ENCODE results near the gene CXCL1.

Gene CXCL1

GRCh38 chr4:73852771-73853170, 16.4 kb upstream of the CXCL1 start:
- DNase-seq = no peak

DNA sequence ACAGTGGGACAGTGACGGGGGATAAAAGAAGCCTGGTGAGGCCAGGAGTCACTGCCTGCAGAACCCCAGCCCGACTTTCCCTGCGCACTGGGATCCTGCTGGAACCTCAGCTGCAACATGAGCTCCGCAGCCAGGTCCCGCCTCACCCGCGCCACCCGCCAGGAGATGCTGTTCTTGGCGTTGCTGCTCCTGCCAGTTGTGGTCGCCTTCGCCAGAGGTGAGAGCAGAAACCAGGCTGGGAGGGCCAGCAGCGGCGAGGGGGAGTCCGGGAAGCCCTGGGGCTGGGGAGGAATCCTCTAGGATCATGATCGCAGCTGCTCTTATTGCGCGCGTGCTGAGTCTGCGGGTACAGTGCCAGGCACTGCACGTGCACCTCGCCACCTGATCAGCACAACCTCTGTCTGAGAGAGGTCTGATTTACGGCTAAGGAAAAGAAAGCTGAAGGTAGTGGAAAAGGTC, 15.9 kb upstream of the CXCL1 start, which contains the start of gene PF4V1:
Gene PF4V1 (plus strand): TSS at position 51 of the 459 bp plus-strand sequence. CDS start 67 bp downstream, at position 118.
- no peak for DNase-seq

DNA sequence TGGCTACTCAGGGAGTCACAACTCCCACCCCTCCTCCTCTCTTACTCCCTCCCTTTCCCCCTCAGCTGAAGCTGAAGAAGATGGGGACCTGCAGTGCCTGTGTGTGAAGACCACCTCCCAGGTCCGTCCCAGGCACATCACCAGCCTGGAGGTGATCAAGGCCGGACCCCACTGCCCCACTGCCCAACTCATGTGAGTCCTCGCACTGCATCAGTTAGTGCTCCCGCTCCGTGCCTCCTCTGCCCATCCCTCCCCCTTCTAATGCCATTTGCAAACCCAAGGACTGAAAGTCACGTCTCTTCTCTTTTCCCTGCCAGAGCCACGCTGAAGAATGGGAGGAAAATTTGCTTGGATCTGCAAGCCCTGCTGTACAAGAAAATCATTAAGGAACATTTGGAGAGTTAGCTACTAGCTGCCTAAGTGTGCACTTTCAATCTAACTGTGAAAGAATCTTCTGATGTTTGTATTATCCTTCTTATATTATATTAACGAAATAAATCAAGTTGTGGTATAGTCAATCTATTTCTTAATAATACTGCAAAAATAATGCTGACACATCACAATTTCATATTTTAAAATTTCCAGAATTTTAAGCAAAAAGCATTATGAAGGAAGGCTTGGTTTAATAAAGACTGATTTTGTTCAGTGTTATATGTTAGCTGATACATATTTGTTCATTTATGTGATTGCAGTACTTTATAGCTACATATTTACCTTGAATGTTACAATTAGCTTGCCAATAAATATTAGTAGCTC, 15.3 kb upstream of the CXCL1 start:
- DNase-seq = no peak

- DNase-seq = no peak
These were observed 13.8 kb upstream of the CXCL1 start for GRCh38 chr4:73855406-73855805.

DNA sequence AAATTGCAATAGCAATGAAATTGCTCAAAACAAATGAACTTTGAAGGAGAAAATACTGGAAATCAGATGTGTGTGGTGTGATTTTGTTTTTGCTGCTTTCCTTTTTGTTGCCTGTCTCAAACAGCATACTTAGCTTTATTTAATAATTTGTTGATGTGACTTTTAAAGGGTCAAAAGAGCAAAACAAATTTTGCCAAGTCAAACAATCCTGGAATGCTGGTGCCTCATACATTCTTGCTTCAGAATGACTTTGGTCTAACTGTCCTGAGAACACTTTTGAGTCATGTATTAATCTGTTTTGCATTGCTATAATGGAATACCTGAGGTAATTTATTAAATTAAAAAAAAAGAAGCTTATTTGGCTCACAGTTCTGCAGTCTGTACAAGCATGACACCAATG, 12.7 kb upstream of the CXCL1 start:
- no peak for DNase-seq

DNA sequence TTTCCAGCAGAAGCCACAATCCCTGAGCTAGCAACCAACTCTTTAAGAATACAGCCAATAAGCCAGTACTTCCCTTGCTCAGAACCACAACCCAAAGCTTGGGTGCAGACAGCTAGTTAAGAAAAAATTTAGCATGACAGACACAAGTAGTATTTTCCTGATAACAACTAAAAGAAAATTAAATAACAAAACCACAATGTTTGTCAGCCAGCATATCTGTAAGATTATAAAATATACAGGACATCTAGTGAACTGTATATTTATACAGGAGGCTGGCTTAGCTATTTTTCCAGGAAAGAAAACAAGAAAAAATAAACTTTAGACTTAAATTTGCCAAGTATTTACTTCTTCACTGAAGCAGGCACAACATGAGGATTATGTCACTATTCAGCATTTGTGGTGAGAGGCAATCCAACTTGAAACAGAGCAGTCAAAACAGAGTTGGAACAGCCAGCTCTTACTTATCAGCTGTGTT, 9.5 kb upstream of the CXCL1 start:
- DNase-seq = no peak

GRCh38 chr4:73860181-73860580, 9.0 kb upstream of the CXCL1 start:
- DNase-seq = no peak

DNA sequence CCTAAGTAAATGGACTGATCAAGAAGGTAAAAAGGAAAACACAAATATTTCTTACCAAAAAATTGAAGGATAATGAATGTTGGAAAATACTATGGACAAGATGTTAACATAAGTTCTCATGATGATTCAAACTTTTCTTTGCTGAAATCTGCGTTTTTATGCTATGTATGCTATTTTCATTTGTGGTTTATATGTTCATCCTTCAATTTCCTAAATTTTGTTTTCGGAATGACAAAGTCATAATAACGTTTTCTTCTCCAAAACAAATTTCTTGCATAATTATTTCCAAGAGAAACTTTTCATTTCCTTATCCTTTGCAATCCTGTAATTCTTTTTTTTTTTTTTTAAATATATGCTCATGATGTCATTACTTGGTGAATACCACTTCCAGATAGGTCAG, 8.3 kb upstream of the CXCL1 start:
- no peak for DNase-seq

DNA sequence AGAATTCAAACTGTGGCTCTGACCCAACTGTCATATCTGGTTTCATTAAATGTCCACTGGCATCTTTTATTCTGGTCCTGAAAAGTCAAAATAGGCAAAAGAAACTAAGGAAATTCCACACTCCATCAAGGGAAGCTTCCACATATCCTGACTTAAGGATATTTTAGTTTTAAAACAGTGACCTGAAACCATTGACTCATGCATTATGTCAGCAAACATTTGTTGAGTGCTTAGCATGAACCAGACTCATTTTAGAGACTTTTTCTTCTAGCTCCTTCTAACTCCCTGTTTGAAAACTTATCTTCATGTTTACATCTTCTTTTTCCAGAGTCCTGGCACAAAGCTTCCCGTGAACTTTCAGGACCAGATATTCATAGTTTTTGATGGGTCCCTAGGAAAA, 6.9 kb upstream of the CXCL1 start:
- DNase-seq = no peak

DNA sequence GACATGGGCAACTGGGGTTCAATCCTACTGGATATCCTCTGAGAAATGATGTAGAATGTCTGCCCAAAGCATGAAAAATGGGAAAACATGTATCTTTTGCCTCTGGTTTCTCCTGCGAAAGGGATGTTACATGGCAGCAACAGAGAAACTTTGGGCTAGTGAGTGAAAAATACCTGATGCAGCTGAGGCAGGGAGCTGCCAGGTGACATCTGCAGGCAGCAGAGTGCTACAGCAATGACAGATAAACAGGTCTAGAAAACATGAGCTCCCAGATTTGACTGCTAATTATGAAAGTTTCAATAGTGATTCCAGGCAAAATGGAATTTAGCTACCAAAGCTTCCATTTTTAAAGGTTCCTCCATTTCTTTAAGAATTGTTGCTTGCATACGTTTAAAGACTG, 4.8 kb upstream of the CXCL1 start:
- DNase-seq = no peak

GRCh38 chr4:73864961-73865360, 4.2 kb upstream of the CXCL1 start:
- no peak for DNase-seq

- DNase-seq = no peak
These were observed 3.6 kb upstream of the CXCL1 start for GRCh38 chr4:73865431-73866096.

- no peak for DNase-seq
These were observed 2.9 kb upstream of the CXCL1 start for GRCh38 chr4:73866246-73866645.

DNA sequence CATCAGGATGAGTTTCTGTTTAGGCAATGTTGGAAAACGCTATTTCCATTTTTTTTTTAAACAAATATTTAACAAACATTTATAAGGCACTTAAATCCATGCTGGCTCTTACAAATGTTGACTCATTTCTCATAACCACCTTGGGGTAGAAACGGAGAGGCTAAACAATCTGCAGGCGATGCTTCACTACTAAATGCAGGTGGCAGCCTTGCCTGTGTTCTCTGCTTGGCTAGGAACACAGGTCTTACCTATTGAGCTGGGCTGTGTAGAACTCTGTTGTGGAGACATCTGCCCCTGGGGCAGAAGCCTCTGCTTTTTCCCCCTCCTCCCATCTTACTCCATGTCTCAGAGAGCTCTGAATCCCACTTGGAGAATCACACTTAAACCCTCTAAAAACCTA, 1.4 kb upstream of the CXCL1 start:
- no peak for DNase-seq

DNA sequence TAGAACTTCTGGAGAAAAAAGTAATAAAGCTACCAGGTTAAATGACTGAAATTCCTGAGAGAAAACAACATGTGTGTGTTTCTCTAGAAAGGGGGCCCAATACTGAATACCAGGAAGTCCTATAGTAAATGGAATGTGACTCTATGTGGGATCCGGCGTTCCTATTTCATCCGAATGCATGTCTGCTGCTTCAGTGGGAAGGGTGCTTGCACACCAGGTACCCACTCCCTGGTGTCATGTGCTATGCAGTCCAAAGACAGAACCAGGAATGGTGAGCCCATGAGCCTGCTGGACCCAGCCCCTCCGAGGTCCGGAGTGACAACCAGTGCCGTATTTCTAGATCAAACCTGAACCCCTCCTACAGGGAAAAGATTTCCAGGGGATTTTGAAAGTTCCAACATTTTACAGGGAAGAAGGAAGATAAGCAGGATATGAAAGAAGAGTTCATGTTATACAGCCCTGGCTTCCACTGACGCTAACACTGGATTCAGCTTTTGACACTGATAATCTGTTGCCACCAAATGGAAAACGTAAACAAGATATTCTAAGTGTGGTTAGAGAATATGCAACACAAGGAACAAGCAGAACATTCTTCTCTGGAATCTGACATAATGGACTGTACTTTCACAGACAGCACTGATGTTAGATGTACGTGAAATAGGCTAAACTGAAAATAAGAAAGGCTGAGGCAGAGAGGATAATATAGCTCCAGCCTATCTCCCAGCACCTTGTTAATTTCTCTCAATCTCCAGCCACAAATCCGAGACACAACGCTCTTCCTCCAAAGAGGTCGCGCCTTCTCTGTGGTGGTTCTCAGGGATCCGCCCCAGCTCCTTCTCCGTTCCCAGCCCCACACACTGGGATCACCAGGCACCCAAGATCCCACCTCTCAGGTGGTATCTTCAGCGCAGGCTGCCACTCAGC, 725 bp upstream of the CXCL1 start:
- DNase-seq = no peak

DNA sequence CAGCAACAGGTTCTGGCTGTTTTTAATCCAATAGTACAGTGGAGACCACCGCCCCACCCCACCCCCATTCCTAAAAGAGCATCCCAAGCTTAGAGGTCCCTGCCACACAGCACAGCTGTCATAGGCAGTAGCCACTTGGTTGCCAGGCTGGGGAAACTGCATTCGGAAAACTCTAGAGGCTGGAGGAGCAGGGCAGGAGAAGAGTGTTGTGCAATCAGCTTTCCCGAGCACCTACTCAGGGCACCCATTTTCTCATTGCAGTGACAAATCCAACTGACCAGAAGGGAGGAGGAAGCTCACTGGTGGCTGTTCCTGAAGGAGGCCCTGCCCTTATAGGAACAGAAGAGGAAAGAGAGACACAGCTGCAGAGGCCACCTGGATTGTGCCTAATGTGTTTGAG, 1.1 kb downstream of the CXCL1 start:
- DNase-seq = no peak

- no peak for DNase-seq
These were observed 1.6 kb downstream of the CXCL1 start for GRCh38 chr4:73870768-73871167.

DNA sequence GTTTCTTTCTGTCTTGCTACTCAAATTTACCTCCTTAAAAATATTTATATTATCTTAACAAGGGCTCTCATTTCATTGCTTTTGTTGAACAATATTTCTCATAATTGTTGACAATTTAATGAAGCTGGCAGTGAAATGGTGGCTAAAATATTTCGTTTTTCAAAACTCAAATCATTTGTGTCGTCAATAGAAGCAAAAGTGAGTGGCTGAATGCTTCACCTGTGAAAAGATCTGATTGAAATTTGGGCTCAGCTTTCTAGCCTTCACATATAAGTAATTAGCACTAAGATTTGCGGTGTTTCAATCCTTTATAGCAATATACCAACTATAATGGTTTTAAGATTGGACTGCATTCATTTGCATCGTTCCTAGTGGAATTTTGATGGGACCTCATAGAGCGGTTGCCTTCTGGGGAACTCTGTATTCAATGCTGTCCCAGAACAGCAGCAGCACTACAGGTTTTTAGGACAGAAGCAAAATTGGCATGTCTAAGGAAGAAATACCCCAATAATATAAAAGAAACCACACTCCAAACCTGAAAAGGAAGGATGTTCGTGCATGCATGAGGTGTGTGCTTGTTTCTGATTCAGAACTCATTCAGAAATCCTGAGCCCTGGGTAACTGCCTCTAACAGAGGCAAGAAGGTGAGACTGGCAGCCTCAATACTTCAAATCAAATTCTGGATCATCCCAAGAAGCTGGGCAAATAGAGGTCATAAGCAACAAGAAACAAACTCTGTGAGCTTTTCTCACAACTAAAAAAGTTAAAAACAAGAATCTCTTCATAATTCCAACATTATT, 2.5 kb downstream of the CXCL1 start:
- no peak for DNase-seq

DNA sequence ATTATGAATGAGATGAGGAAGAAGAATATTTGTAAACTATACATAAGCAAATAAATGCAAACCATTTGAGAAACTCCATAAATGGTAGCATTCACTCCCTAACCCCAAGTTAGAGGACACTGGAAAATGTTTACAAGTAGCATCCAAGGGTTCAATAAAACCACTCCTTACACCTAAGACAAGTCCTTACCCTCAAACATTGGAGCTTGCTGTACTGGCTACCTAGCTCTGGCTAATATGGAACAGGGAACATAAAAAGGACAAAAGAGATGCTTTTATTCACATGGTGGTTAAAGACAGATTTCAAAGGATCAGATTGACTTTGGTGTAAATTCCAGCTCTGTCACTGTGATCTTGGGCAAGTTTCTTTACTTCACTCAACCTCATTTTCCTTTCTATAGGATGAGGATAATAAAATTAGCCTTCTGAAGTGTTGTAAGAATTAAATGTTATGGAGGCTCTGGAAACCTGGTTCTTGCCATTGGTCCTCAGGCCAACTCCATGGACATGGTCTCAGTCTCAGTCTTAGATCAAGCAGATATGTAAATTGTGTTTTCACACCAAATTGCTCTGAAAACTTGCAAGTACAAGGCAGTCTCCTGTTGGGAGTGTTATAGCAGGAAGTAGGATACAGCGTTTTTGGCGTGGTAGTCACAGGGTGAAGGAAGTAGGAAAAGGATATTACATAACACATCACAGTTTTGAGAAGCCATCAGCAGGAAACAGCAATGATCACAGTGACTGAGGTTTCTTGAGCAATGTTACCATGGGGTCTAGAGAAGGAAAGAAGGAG, 3.3 kb downstream of the CXCL1 start:
- DNase-seq = no peak

GRCh38 chr4:73874386-73874785, 5.2 kb downstream of the CXCL1 start:
- DNase-seq = no peak

DNA sequence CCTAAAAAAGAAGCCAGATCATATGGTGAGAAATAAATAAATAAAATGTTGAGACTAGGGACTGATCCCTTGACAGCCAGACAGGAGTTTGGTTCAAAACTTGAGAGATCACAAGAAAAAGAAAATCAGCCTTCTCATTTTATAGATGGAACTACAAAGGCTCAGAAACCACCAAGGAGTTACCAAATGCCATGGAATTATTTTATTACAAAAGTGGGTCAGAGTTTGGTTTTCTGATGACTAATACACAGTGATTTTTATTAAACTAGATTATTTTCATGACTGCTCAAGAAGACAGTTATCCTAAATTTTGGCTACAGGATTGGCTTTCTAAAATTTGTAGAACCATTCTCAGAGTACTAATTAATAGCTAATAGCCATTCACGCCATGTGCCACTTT, 6.2 kb downstream of the CXCL1 start:
- no peak for DNase-seq

DNA sequence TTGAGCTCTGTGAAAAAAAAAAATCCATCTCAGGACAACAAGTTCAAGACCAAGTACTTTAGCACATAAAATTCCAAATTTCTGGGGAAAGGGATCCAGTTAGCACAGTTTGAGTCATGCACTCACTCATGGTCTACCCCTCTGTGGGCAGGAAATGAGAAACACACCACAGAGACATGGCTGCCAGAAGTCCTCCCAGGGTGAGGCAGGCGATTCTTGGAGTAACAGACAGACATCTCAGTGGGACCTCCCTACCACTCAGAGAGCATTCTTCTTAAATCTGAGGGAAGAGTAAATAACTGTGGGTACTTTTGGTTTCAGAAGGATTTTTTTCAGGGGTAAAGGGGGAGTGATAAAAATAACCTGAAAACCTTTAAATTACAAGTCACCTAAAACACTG, 14.1 kb downstream of the CXCL1 start:
- no peak for DNase-seq

All from activated naive CD4-positive, alpha-beta T cell treated with Interleukin-2 at 50 U/mL for 16 hours (primary cell).